DMS53 treated with DMSO at 0.1 percent for 48 hours (cell line): ENCODE data around the gene AMOTL1.

Experiments used
- DNase-seq: peaks from one replicate; lab custom pipeline; 2025; ENCODE audit not compliant: unreplicated experiment; lab: John Stamatoyannopoulos, UW

Gene AMOTL1

GRCh38 chr11:94767701-94768601, at the start of gene AMOTL1:
AMOTL1 (plus strand) TSS chr11:94768356; CDS start chr11:94768512, 156 bp downstream.
- DNase-seq = peak; percentile 75

GRCh38 chr11:94719876-94720275, 48.3 kb upstream of the AMOTL1 start:
- no peak for DNase-seq

GRCh38 chr11:94721565-94722292, 46.4 kb upstream of the AMOTL1 start:
- DNase-seq = no peak

- no peak for DNase-seq
Observed at GRCh38 chr11:94722735-94723134, 45.4 kb upstream of the AMOTL1 start.

GRCh38 chr11:94725097-94725496, 43.1 kb upstream of the AMOTL1 start:
- no peak for DNase-seq

- DNase-seq = no peak
Observed at GRCh38 chr11:94727819-94728218, 40.3 kb upstream of the AMOTL1 start.

GRCh38 chr11:94728541-94728940, 39.6 kb upstream of the AMOTL1 start:
- DNase-seq = no peak

GRCh38 chr11:94728966-94729751, 39.0 kb upstream of the AMOTL1 start:
- no peak for DNase-seq

- no peak for DNase-seq
Observed at GRCh38 chr11:94730153-94730552, 38.0 kb upstream of the AMOTL1 start.

GRCh38 chr11:94731880-94732601, 36.1 kb upstream of the AMOTL1 start:
- DNase-seq = peak; percentile 90

- DNase-seq = peak; percentile 92
Observed at GRCh38 chr11:94732617-94733281, 35.4 kb upstream of the AMOTL1 start.

GRCh38 chr11:94734563-94735275, 33.4 kb upstream of the AMOTL1 start:
- peak; percentile 77 for DNase-seq

GRCh38 chr11:94735907-94736306, 32.2 kb upstream of the AMOTL1 start:
- DNase-seq = no peak

GRCh38 chr11:94737171-94737611, 31.0 kb upstream of the AMOTL1 start:
- no peak for DNase-seq

GRCh38 chr11:94738746-94739145, 29.4 kb upstream of the AMOTL1 start:
- no peak for DNase-seq

- no peak for DNase-seq
Observed at GRCh38 chr11:94739331-94739730, 28.8 kb upstream of the AMOTL1 start.

- peak; percentile 21 for DNase-seq
Observed at GRCh38 chr11:94740083-94741021, 27.8 kb upstream of the AMOTL1 start.

- peak; percentile 82 for DNase-seq
Observed at GRCh38 chr11:94741022-94741679, 27.0 kb upstream of the AMOTL1 start.
